ENCODE measurements around the gene DNAH7. TPM values are rescaled to one million over a fixed set of nuclear protein-coding genes. Genes with fewer than 3 reads are reported as not detected.

Gene DNAH7
- total and polyA plus RNA-seq, 2 of the 8 experiments (the other 6 are each of a cell fraction or from before 2014, with no cell fraction given), result 0.07 to 0.08 TPM

- Histone ChIP-seq H3K27ac (ENCODE audit: low read depth, low read length) (peak overlapping the region; percentile 59), H3K4me1 (replicated peaks in 1 of 4; ENCODE audit: control insufficient read depth in 3 of 4, insufficient read depth in 4 of 4, low read length in 3 of 4) (peaks cover 1 to 6% (median 4%) of the 10 kb centered on the region in 4 experiments), H3K23me2 (ENCODE audit: low read depth, low read length) (no peaks in the 10 kb centered on the region), H2BK20ac (ENCODE audit: low read length) (no peak overlapping the region), H3K79me2 (ENCODE audit: control insufficient read depth in 1 of 2, insufficient read depth in 2 of 2, low read length in 2 of 2) (peaks cover 0 to 100% of the 10 kb centered on the region in 2 experiments; a peak in 3 of 4 replicates), H2BK5ac (ENCODE audit: low read depth, low read length) (peak overlapping the region; percentile 83; the same call in 1 of the 2 replicates), H3K4ac (replicated peaks; ENCODE audit: insufficient read length, low read depth, low read length) (no peak overlapping the region), H2AK5ac (ENCODE audit: low read depth, low read length) (peak overlapping the region; percentile 54; the same call in 1 of the 2 replicates), H3K18ac (ENCODE audit: extremely low read depth, low read length) (peak overlapping the region; percentile 90), H4K91ac (replicated peaks; ENCODE audit: insufficient read length, low read length) (no peak overlapping the region), H3K9ac (replicated peaks in 1 of 4; ENCODE audit: extremely low read depth in 1 of 4, low read depth in 3 of 4, low read length in 3 of 4) (no peak overlapping the region), H3K4me3 (ENCODE audit: extremely low read depth in 1 of 4, insufficient read depth in 2 of 4, low read depth in 3 of 4, low read length in 4 of 4) (no peak overlapping the region), H2AFZ (ENCODE audit: low read length) (no peak overlapping the region), H3K23ac (ENCODE audit: insufficient read length) (no peak overlapping the region), H3K36me3 (ENCODE audit: control insufficient read depth in 2 of 4, insufficient read depth in 4 of 4, low read length in 3 of 4) (no peaks in the 10 kb centered on the region; a peak in 1 of 8 replicates), H2BK12ac (ENCODE audit: low read depth, low read length) (peak overlapping the region; percentile 23; the same call in 1 of the 2 replicates), H3K56ac (replicated peaks; ENCODE audit: insufficient read length, low read depth, low read length) (no peak overlapping the region), H4K5ac (ENCODE audit: insufficient read length, low read depth, low read length) (no peak overlapping the region), H3K14ac (ENCODE audit: insufficient read length) (no peak overlapping the region), H4K8ac (ENCODE audit: extremely low read depth, insufficient read depth, low read length) (peak overlapping the region; percentile 28), H3K27me3 (replicated peaks in 1 of 4; ENCODE audit: control insufficient read depth in 3 of 4, extremely low read depth in 1 of 4, insufficient read depth in 3 of 4, low read length in 3 of 4) (no peaks in the 10 kb centered on the region), H2BK15ac (ENCODE audit: low read length) (no peak overlapping the region), H4K20me1 (replicated peaks in 1 of 2; ENCODE audit: control insufficient read depth in 1 of 2, insufficient read depth in 2 of 2, low read length in 2 of 2) (peaks cover 0 to 3% of the 10 kb centered on the region in 2 experiments), H3K4me2 (ENCODE audit: insufficient read depth in 1 of 2, low read depth in 2 of 2, low read length in 2 of 2) (peak overlapping the region; percentile 14 to 41; a peak in 2 of 4 replicates), H3K9me3 (ENCODE audit: insufficient read depth in 2 of 2, low read depth in 1 of 2, low read length in 1 of 2) (peaks cover 0 to 2% of the 10 kb centered on the region in 2 experiments; a peak in 2 of 4 replicates), H2BK120ac (replicated peaks; ENCODE audit: low read depth, low read length) (peak overlapping the region; percentile 21), H3K79me1 (ENCODE audit: low read depth, low read length) (peaks cover 3% of the 10 kb centered on the region; the same call in 1 of the 2 replicates)
- ChIA-PET CTCF (ENCODE audit: partially characterized antibody) (interaction anchor here (0.8 to 2.1 kb wide), 2 partner anchors 12 to 22 kb away, joined by 3 to 8 read pairs; no protein-coding TSS in a partner anchor), POLR2A (ENCODE audit: partially characterized antibody) (interaction anchor here (1.0 to 1.3 kb wide), 2 partner anchors 38 to 79 kb away, joined by 3 to 4 read pairs; partner anchors contain the start of gene SLC39A10)
- 76% methylated on average over 7 of the region's 8 CpGs; no CpG with 5 or more reads in 1 of the 2 experiments for WGBS, 2 experiments (ENCODE audit: extremely low coverage in 1 of 2, insufficient coverage in 1 of 2, insufficient read length in 1 of 2, insufficient replicate concordance in 2 of 2, low coverage in 1 of 2, low lambda C conversion rate in 2 of 2, missing lambda C conversion rate in 1 of 2)
- DNase-seq (ENCODE audit: low read depth in 1 of 2, low spot score in 2 of 2) (peak; percentile 15 to 55), FAIRE-seq (no peak)
- TF ChIP-seq, protein P1, sequence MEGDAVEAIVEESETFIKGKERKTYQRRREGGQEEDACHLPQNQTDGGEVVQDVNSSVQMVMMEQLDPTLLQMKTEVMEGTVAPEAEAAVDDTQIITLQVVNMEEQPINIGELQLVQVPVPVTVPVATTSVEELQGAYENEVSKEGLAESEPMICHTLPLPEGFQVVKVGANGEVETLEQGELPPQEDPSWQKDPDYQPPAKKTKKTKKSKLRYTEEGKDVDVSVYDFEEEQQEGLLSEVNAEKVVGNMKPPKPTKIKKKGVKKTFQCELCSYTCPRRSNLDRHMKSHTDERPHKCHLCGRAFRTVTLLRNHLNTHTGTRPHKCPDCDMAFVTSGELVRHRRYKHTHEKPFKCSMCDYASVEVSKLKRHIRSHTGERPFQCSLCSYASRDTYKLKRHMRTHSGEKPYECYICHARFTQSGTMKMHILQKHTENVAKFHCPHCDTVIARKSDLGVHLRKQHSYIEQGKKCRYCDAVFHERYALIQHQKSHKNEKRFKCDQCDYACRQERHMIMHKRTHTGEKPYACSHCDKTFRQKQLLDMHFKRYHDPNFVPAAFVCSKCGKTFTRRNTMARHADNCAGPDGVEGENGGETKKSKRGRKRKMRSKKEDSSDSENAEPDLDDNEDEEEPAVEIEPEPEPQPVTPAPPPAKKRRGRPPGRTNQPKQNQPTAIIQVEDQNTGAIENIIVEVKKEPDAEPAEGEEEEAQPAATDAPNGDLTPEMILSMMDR (IDR thresholded peaks at IDR 0.05; ENCODE audit: control extremely low read depth in 1 of 3, insufficient read depth in 1 of 3, low read depth in 1 of 3, low read length in 3 of 3), result no peak
- TF ChIP-seq SIRT6 (IDR thresholded peaks at IDR 0.05; ENCODE audit: low read length), result no peak
- TF ChIP-seq HDAC6 (IDR thresholded peaks at IDR 0.05; ENCODE audit: low read depth, low read length), result no peak
- TF ChIP-seq MAFK (IDR thresholded peaks at IDR 0.05; ENCODE audit: low read depth, low read length), result peak; percentile 60; the same call in 1 of the 2 replicates
- TF ChIP-seq EZH2 (IDR thresholded peaks at IDR 0.05; ENCODE audit: low read depth, low read length, severe bottlenecking), result no peak
- TF ChIP-seq BCL11A (IDR thresholded peaks at IDR 0.05; ENCODE audit: low read depth in 2 of 2, low read length in 2 of 2), result no peak
- TF ChIP-seq KDM4A (IDR thresholded peaks at IDR 0.05; ENCODE audit: low read depth, low read length, severe bottlenecking), result no peak
- no peak for TF ChIP-seq GTF2F1 (IDR thresholded peaks at IDR 0.05; ENCODE audit: borderline replicate concordance, low read depth, low read length)
- TF ChIP-seq TAF7 (optimal IDR thresholded peaks at IDR 0.05; ENCODE audit: borderline replicate concordance, low read depth, low read length), result no peak
These were observed 373.5 kb downstream of the DNAH7 start for GRCh38 chr2:195695002-195695631.
